Measurements from ENCODE around the gene CACNA1E. TPM values are rescaled to one million over a fixed set of nuclear protein-coding genes. Genes with fewer than 3 reads are reported as not detected.
A peak's percentile ranks its signal among the peaks of the same experiment; 100 is the strongest.

Gene CACNA1E
- total RNA-seq, 1 donor from 2014 or later = 0.31 TPM

DNA sequence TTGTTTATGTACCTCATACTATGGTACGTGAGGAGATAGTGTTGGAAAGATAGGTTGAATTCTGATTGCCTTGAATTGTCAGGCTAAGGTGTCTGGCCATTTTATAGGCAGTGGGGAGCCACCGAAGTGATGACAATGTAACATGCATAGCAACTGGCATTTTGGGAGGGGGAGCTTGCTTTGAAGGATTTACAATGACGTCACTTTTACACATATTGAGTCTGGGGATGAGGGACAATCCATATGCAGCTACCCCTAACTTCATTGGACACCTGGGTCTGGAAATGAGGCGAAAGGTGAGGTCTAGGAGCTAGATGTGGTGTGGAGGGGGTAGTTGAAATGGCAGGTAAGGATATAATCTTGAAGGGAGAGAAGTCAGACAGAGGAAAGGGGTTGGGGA is 7.7 kb upstream of the CACNA1E start:
- Mint-ChIP-seq H3K27ac (ENCODE audit: unreplicated experiment) (no peak overlapping the region), H3K27me3 (ENCODE audit: unreplicated experiment) (no peaks in the 10 kb centered on the region), H3K9me3 (ENCODE audit: unreplicated experiment) (no peaks in the 10 kb centered on the region), H3K36me3 (ENCODE audit: low read depth, unreplicated experiment) (no peaks in the 10 kb centered on the region), H3K4me1 (ENCODE audit: unreplicated experiment) (no peaks in the 10 kb centered on the region), H3K4me3 (ENCODE audit: unreplicated experiment) (no peak overlapping the region)
- TF ChIP-seq, protein P1, sequence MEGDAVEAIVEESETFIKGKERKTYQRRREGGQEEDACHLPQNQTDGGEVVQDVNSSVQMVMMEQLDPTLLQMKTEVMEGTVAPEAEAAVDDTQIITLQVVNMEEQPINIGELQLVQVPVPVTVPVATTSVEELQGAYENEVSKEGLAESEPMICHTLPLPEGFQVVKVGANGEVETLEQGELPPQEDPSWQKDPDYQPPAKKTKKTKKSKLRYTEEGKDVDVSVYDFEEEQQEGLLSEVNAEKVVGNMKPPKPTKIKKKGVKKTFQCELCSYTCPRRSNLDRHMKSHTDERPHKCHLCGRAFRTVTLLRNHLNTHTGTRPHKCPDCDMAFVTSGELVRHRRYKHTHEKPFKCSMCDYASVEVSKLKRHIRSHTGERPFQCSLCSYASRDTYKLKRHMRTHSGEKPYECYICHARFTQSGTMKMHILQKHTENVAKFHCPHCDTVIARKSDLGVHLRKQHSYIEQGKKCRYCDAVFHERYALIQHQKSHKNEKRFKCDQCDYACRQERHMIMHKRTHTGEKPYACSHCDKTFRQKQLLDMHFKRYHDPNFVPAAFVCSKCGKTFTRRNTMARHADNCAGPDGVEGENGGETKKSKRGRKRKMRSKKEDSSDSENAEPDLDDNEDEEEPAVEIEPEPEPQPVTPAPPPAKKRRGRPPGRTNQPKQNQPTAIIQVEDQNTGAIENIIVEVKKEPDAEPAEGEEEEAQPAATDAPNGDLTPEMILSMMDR (IDR thresholded peaks at IDR 0.05; ENCODE audit: unreplicated experiment) = no peak
- no peak for DNase-seq (ENCODE audit: low spot score)

DNA sequence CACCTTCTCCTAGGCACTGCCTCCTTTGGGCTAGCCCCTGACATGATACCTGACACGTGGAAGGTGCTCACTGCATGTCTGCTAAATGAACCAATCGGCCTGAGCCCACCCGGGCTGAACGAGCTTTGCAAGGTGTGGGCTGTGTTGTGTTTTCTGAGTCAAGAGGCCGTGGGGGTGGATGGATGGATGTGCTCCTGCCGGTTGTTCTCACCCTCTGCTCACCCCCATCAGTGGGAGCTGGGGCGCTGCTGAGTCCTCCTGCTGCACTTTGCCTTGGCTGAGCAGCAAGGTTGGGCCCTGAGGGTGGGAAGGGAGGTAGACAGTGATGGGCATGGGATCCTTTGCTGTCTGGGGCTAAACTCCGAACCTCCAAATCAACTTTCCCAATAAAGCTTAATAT is 6.7 kb upstream of the CACNA1E start:
- Mint-ChIP-seq H3K27me3 (ENCODE audit: unreplicated experiment) (peaks cover 4% of the 10 kb centered on the region), H3K4me3 (ENCODE audit: unreplicated experiment) (no peak overlapping the region), H3K27ac (ENCODE audit: unreplicated experiment) (no peak overlapping the region), H3K9me3 (ENCODE audit: unreplicated experiment) (no peaks in the 10 kb centered on the region), H3K36me3 (ENCODE audit: low read depth, unreplicated experiment) (no peaks in the 10 kb centered on the region), H3K4me1 (ENCODE audit: unreplicated experiment) (peaks cover 4% of the 10 kb centered on the region)
- TF ChIP-seq, protein P1 (IDR thresholded peaks at IDR 0.05; ENCODE audit: unreplicated experiment) = no peak
- DNase-seq (ENCODE audit: low spot score) = no peak

DNA sequence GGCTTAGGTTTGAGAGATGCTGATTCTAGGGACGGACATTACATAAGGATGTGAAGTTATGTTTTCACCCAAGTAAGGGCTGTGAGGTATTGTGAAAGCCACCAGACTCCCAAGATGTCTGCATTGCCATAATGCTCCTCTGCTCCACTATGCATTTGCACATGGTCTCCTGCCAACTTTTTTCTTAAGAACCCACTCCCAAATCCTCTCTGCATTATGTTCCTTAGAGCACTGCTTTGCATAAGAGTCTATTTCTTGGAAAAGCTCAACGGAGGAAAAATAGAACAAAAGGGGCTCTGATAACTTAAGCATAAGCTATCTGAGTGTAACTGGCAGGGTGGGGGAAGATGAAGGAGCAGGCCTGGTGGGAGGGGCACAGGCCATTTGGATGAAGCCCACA is 5.0 kb upstream of the CACNA1E start:
- Mint-ChIP-seq H3K27me3 (ENCODE audit: unreplicated experiment) (peaks cover 9% of the 10 kb centered on the region), H3K9me3 (ENCODE audit: unreplicated experiment) (no peaks in the 10 kb centered on the region), H3K27ac (ENCODE audit: unreplicated experiment) (no peak overlapping the region)

DNA sequence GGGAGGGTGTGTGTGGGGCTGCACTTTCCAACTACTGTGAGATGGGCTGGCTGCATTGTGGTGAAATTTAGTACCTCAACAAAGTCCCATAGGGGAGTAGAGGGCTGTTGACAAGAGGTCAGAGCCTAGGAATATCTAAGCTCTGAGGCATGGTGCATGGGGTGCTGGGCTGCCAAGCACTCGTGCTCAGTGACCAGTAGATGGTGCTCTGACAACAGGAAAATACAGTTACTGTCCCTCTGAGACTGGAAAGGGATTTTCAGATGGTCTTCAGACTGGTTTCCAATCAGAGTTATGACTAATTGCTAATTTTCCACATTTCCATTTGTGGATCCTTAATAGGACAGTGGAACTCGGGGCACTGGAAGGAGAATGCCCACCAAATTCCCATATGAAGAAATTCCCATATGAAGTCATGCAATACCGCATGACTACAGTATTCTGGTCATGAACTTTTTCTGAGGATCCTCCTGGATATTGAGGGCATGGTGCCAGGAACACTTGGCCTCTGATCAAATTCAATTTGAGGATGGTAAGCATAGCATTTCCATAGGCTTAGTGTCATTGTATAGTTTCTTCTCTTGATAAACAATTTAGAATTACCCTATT is 4.1 kb upstream of the CACNA1E start:
- Mint-ChIP-seq H3K27ac (ENCODE audit: unreplicated experiment) (no peak overlapping the region), H3K9me3 (ENCODE audit: unreplicated experiment) (no peaks in the 10 kb centered on the region), H3K4me1 (ENCODE audit: unreplicated experiment) (peaks cover 14% of the 10 kb centered on the region), H3K36me3 (ENCODE audit: low read depth, unreplicated experiment) (no peaks in the 10 kb centered on the region), H3K27me3 (ENCODE audit: unreplicated experiment) (peaks cover 11% of the 10 kb centered on the region), H3K4me3 (ENCODE audit: unreplicated experiment) (no peak overlapping the region)
- TF ChIP-seq, protein P1 (IDR thresholded peaks at IDR 0.05; ENCODE audit: unreplicated experiment) = peak; percentile 55
- peak; percentile 43 for DNase-seq (ENCODE audit: low spot score)

More for the DNA sequence above, 5.0 kb upstream of the CACNA1E start:
- TF ChIP-seq, protein P1 (IDR thresholded peaks at IDR 0.05; ENCODE audit: unreplicated experiment) = no peak
- DNase-seq (ENCODE audit: low spot score) = no peak
- Mint-ChIP-seq H3K4me1 (ENCODE audit: unreplicated experiment) (peaks cover 10% of the 10 kb centered on the region), H3K36me3 (ENCODE audit: low read depth, unreplicated experiment) (no peaks in the 10 kb centered on the region), H3K4me3 (ENCODE audit: unreplicated experiment) (no peak overlapping the region)

DNA sequence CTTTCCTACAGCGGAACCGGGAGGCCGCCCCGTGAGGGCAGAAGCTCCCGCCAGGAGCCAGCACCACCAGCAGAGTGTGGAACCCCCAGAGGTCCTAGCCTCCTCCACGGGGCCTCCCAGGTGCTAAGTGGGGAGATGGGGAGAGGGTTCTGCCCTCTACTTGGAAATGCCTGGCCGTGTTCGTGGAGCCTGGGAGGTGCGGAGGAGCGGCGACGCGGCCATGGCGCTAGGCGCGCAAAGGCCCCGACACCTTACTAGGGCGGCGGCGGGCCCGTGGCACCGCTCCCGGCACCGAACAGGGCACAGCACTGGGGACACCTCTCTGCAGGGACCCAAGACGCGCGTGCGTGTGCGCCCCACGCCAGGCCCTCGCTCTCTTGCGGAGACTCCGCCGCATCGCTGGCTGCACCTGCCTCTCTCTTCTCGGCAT is 1.3 kb upstream of the CACNA1E start:
- H3K4me3 Mint-ChIP-seq (ENCODE audit: unreplicated experiment) = no peak overlapping the region
- TF ChIP-seq, protein P1 (IDR thresholded peaks at IDR 0.05; ENCODE audit: unreplicated experiment) = no peak
- no peak for DNase-seq (ENCODE audit: low spot score)
- no peaks in the 10 kb centered on the region for H3K9me3 Mint-ChIP-seq (ENCODE audit: unreplicated experiment)
- H3K36me3 Mint-ChIP-seq (ENCODE audit: low read depth, unreplicated experiment) = no peaks in the 10 kb centered on the region
- H3K4me1 Mint-ChIP-seq (ENCODE audit: unreplicated experiment) = peaks cover 26% of the 10 kb centered on the region
- no peak overlapping the region for H3K27ac Mint-ChIP-seq (ENCODE audit: unreplicated experiment)
- peaks cover 28% of the 10 kb centered on the region for H3K27me3 Mint-ChIP-seq (ENCODE audit: unreplicated experiment)
